Activated CD4-positive, alpha-beta T cell treated with anti-CD3 and anti-CD28 coated beads for 36 hours (primary cell): ENCODE data around the gene PGBD5. TPM values are rescaled to one million over a fixed set of nuclear protein-coding genes. Genes with fewer than 3 reads are reported as not detected.
A peak's percentile ranks its signal among the peaks of the same experiment; 100 is the strongest.

ENCODE experiments used
- ATAC-seq: fragments of 200-7000 bp; cut with Tn5 transposase; one replicate; pipeline ENCODE4 v1.10.0; 2021; ENCODE audit warnings: mild to moderate bottlenecking, moderate library complexity
- CTCF ChIA-PET: fragments of 350-600 bp; sonication (Branson Sonifier 250); formaldehyde crosslinking; loops from one replicate; lab custom pipeline; 2021; ENCODE audit warnings: antibody characterized with exemption; lab: Charles Lee
- POLR2A ChIA-PET: fragments of 350-600 bp; sonication (Branson Sonifier 250); formaldehyde crosslinking; loops from one replicate; lab custom pipeline; 2021; ENCODE audit warnings: antibody characterized with exemption, inconsistent platforms; lab: Charles Lee
- DNase-seq: peaks from one replicate; pipeline ENCODE4 v3.0.0-alpha.2; 2020
- H3K27ac Mint-ChIP-seq: one replicate; pipeline ENCODE4 v1.8.0; 2021; ENCODE audit warnings: mixed read lengths
- H3K27me3 Mint-ChIP-seq: one replicate; pipeline ENCODE4 v1.8.0; 2021; ENCODE audit warnings: mixed read lengths
- H3K36me3 Mint-ChIP-seq: one replicate; pipeline ENCODE4 v1.8.0; 2021; ENCODE audit warnings: low read depth, mixed read lengths
- H3K4me1 Mint-ChIP-seq: one replicate; pipeline ENCODE4 v1.8.0; 2021; ENCODE audit warnings: mixed read lengths
- H3K4me3 Mint-ChIP-seq: one replicate; pipeline ENCODE4 v1.8.0; 2021; ENCODE audit warnings: mild to moderate bottlenecking, moderate library complexity, mixed read lengths
- H3K9me3 Mint-ChIP-seq: one replicate; pipeline ENCODE4 v1.8.0; 2021; ENCODE audit warnings: low read depth, mixed read lengths
- intact Hi-C, 2 experiments: fragments of 100-400 bp; cut with DNase I in 1 of 2; cut with micrococcal nuclease in 1 of 2; formaldehyde crosslinking; loops; one replicate each; pipeline versions ENCODE4 v1.14.2 to v1.15.1; 2022 to 2024; cut with DNase I, micrococcal nuclease
- total RNA-seq, 2 experiments: library from RNA; stranded (reverse); gene quantifications; one replicate each; pipeline ENCODE4 v1.2.3, GENCODE V29; 2021

Gene PGBD5
- total RNA-seq, 2 experiments from 2014 or later, result 0.11 TPM; not detected in 1

- Mint-ChIP-seq H3K27ac (no peak overlapping the region), H3K9me3 (no peaks in the 10 kb centered on the region)
- CTCF ChIA-PET, result no interaction called here
These were observed 29.2 kb upstream of the PGBD5 start for GRCh38 chr1:230455291-230455690.

GRCh38 chr1:230453377-230453776, 27.2 kb upstream of the PGBD5 start:
- Mint-ChIP-seq H3K9me3 (no peaks in the 10 kb centered on the region), H3K4me1 (no peaks in the 10 kb centered on the region), H3K36me3 (no peaks in the 10 kb centered on the region), H3K27me3 (peaks cover 22% of the 10 kb centered on the region), H3K4me3 (no peak overlapping the region), H3K27ac (no peak overlapping the region)
- ChIA-PET POLR2A (no interaction called here), CTCF (interaction anchor here (0.6 kb wide), 1 partner anchor 597 kb away, joined by 5 read pairs; no protein-coding TSS in a partner anchor)
- no peak for ATAC-seq
- intact Hi-C loops, result no loop called here
- no peak for DNase-seq

More at GRCh38 chr1:230455291-230455690, 29.2 kb upstream of the PGBD5 start:
- Mint-ChIP-seq H3K27me3 (peaks cover 30% of the 10 kb centered on the region), H3K4me1 (no peaks in the 10 kb centered on the region), H3K4me3 (no peak overlapping the region), H3K36me3 (no peaks in the 10 kb centered on the region)
- POLR2A ChIA-PET, result no interaction called here
- DNase-seq (no peak), ATAC-seq (no peak)
- intact Hi-C loops, result no loop called here

- ChIA-PET CTCF (no interaction called here), POLR2A (no interaction called here)
- Mint-ChIP-seq H3K27me3 (peaks cover 18% of the 10 kb centered on the region), H3K4me3 (no peak overlapping the region), H3K27ac (no peak overlapping the region), H3K36me3 (no peaks in the 10 kb centered on the region), H3K4me1 (no peaks in the 10 kb centered on the region), H3K9me3 (no peaks in the 10 kb centered on the region)
- ATAC-seq (no peak), DNase-seq (no peak)
- intact Hi-C loops, result no loop called here
These were observed 15.3 kb upstream of the PGBD5 start for GRCh38 chr1:230441183-230442029.

- Mint-ChIP-seq H3K27me3 (peaks cover 11% of the 10 kb centered on the region), H3K27ac (no peak overlapping the region), H3K36me3 (no peaks in the 10 kb centered on the region), H3K4me3 (no peak overlapping the region), H3K9me3 (no peaks in the 10 kb centered on the region), H3K4me1 (no peaks in the 10 kb centered on the region)
- no peak for ATAC-seq
- DNase-seq, result no peak
- CTCF ChIA-PET, result interaction anchor here (0.7 kb wide), 1 partner anchor 434 kb away, joined by 3 read pairs; no protein-coding TSS in a partner anchor
- POLR2A ChIA-PET, result no interaction called here
- intact Hi-C loops, result no loop called here
These were observed 9.0 kb upstream of the PGBD5 start for GRCh38 chr1:230435108-230435507.

- H3K4me1 Mint-ChIP-seq, result peaks cover 5% of the 10 kb centered on the region
- intact Hi-C loops, result no loop called here
- CTCF ChIA-PET, result no interaction called here
- peaks cover 27% of the 10 kb centered on the region for H3K27me3 Mint-ChIP-seq
- H3K27ac Mint-ChIP-seq, result no peak overlapping the region
- ATAC-seq (no peak), DNase-seq (no peak)
- no peaks in the 10 kb centered on the region for H3K36me3 Mint-ChIP-seq
- H3K9me3 Mint-ChIP-seq, result no peaks in the 10 kb centered on the region
- POLR2A ChIA-PET, result no interaction called here
- H3K4me3 Mint-ChIP-seq, result no peak overlapping the region
These were observed 5.4 kb upstream of the PGBD5 start for GRCh38 chr1:230431527-230431926.

GRCh38 chr1:230430499-230430898, 4.4 kb upstream of the PGBD5 start:
- no peak for DNase-seq
- intact Hi-C loops, result no loop called here

GRCh38 chr1:230429067-230429735, 3.1 kb upstream of the PGBD5 start:
- Mint-ChIP-seq H3K27ac (no peak overlapping the region), H3K4me1 (peaks cover 7% of the 10 kb centered on the region), H3K4me3 (no peak overlapping the region), H3K27me3 (peaks cover 35% of the 10 kb centered on the region), H3K9me3 (no peaks in the 10 kb centered on the region), H3K36me3 (no peaks in the 10 kb centered on the region)
- intact Hi-C loops, result loop anchor here in 1 of 2 experiments (10.0 kb wide), 1 partner anchor 994 kb away; the partner anchor contains the start of gene ACTA1
- CTCF ChIA-PET, result no interaction called here
- POLR2A ChIA-PET, result no interaction called here
- ATAC-seq (no peak), DNase-seq (no peak)

More at GRCh38 chr1:230430499-230430898, 4.4 kb upstream of the PGBD5 start:
- no peak for ATAC-seq
- Mint-ChIP-seq H3K4me3 (no peak overlapping the region), H3K27me3 (peaks cover 27% of the 10 kb centered on the region), H3K4me1 (peaks cover 5% of the 10 kb centered on the region), H3K27ac (no peak overlapping the region), H3K9me3 (no peaks in the 10 kb centered on the region), H3K36me3 (no peaks in the 10 kb centered on the region)
- CTCF ChIA-PET, result no interaction called here
- POLR2A ChIA-PET, result no interaction called here

GRCh38 chr1:230427981-230428380, 1.8 kb upstream of the PGBD5 start:
- Mint-ChIP-seq H3K27me3 (peaks cover 44% of the 10 kb centered on the region), H3K36me3 (no peaks in the 10 kb centered on the region), H3K4me3 (no peak overlapping the region), H3K9me3 (no peaks in the 10 kb centered on the region), H3K27ac (no peak overlapping the region), H3K4me1 (peaks cover 7% of the 10 kb centered on the region)
- intact Hi-C loops, result loop anchor here in 1 of 2 experiments (2.0 to 10.0 kb wide), 2 partner anchors 613 to 993 kb away; partner anchors contain the start of genes ACTA1 and FAM89A
- POLR2A ChIA-PET, result no interaction called here
- ATAC-seq (no peak), DNase-seq (no peak)
- CTCF ChIA-PET, result interaction anchor here (0.6 kb wide), 1 partner anchor 613 kb away, joined by 3 read pairs; no protein-coding TSS in a partner anchor

GRCh38 chr1:230427094-230427876, 1.2 kb upstream of the PGBD5 start:
- ChIA-PET CTCF (no interaction called here), POLR2A (no interaction called here)
- H3K36me3 Mint-ChIP-seq, result no peaks in the 10 kb centered on the region
- no peak overlapping the region for H3K27ac Mint-ChIP-seq
- H3K9me3 Mint-ChIP-seq, result no peaks in the 10 kb centered on the region
- H3K4me1 Mint-ChIP-seq, result peaks cover 7% of the 10 kb centered on the region
- ATAC-seq (no peak), DNase-seq (no peak)
- intact Hi-C loops, result loop anchor here in 1 of 2 experiments (2.0 to 10.0 kb wide), 2 partner anchors 614 to 992 kb away; partner anchors contain the start of genes ACTA1 and FAM89A
- H3K27me3 Mint-ChIP-seq, result peaks cover 51% of the 10 kb centered on the region
- peak overlapping the region; percentile 60 for H3K4me3 Mint-ChIP-seq

- Mint-ChIP-seq H3K4me3 (peak overlapping the region; percentile 55), H3K4me1 (peaks cover 7% of the 10 kb centered on the region), H3K9me3 (no peaks in the 10 kb centered on the region), H3K36me3 (no peaks in the 10 kb centered on the region), H3K27me3 (peaks cover 63% of the 10 kb centered on the region), H3K27ac (no peak overlapping the region)
- intact Hi-C loops, result loop anchor here in 1 of 2 experiments (1.0 to 10.0 kb wide), 5 partner anchors 217 to 991 kb away; partner anchors contain the start of genes ACTA1, C1orf198, COG2 and FAM89A
- no peak for ATAC-seq
- peak; percentile 7 for DNase-seq
- ChIA-PET POLR2A (no interaction called here), CTCF (no interaction called here)
These were observed 660 bp downstream of the PGBD5 start for GRCh38 chr1:230425252-230426091.
